GM21529 (cell line): Measurements from ENCODE around the gene SMARCD1.

Experiments
- ATAC-seq: cut with Tn5 transposase; IDR thresholded peaks from one replicate; pipeline ENCODE4 v1.9.1; 2021; ENCODE audit not compliant: unreplicated experiment

Gene SMARCD1

DNA sequence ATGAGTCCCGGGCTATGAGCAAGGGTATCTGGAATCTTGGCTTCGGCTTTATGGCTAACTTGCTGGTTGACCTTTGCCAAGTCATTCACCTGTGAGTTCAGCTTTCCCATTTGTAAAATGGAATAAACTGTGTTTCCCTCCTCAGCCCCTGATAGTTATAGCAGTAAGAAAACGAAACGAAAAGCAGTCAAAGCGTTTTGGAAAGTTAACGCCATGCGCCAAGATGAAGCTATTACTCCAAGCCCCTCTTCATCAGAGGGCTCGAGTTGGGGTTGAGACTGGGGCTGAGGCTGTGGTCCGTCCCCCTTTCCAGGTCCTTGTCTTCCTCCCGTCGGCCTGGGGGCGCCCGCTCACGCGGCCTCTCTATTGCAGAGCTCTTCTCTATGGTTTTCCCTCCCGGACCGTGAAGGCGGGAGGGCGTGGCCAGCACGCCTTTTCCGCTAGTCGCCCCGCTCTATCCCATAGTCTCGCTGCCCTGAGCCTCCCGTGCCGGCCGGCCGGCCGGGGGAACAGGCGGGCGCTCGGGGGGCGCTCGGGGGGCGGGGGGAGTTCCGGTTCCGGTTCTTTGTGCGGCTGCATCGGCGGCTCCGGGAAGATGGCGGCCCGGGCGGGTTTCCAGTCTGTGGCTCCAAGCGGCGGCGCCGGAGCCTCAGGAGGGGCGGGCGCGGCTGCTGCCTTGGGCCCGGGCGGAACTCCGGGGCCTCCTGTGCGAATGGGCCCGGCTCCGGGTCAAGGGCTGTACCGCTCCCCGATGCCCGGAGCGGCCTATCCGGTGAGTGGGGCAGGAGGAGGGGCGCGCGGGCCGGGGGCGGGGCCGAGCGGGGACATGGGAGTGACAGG is at the start of gene SMARCD1:
SMARCD1 (plus strand) TSS at position 568 of the 840 bp plus-strand sequence; CDS start at position 596, 28 bp downstream.
- ATAC-seq: peak; percentile 82

DNA sequence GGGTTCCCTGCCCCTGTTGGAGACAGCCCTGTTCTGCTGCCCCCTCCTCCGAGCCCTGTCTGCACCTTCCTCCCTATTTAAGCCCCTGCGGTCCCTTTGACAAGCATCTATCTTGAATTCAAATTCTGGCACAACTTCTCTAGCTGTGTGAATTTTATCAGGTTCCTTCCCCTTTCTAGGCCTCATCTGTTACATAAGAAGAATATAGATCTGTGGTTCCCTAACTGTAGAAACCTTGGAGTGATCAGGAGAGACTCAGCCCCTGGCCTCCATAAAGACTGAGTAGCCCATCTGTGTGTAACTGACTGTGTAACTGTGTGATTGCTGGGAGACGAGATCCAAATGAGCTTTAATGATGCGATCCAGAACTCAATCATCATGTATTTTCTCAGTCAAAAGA is 46.8 kb upstream of the SMARCD1 start:
- no peak for ATAC-seq

DNA sequence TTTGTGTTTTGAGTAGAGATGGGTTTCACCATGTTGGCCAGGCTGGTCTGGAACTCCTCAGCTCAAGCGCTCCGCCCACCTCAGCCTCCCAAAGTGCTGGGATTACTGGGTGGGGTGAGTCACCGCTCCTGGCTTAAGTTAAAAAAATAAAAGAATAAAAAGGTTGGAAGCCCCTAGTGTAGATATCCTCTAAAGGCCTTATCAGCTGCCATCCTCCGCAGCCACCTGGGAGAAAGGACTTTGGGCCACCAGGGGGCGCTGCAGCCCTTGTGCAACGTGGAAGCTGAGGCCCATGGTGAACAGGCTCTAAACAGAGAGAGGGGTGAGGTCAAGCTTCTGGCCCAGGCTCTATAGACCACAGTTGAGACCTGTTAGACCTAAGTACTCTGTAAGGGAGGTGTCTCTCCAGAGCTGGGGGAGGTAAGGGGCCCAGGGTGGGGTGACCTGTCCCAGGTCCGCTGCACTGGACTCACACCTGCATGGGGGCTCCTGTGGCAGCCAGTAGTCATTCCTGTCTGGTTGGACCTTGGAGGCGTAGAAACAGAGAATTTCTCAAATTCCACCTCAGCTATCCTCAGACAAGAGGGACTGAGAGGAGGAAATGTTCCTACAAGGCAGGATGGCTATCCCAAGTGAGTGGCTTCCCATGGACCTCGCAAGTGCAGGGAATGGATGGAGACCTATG is 45.8 kb upstream of the SMARCD1 start:
- no peak for ATAC-seq

DNA sequence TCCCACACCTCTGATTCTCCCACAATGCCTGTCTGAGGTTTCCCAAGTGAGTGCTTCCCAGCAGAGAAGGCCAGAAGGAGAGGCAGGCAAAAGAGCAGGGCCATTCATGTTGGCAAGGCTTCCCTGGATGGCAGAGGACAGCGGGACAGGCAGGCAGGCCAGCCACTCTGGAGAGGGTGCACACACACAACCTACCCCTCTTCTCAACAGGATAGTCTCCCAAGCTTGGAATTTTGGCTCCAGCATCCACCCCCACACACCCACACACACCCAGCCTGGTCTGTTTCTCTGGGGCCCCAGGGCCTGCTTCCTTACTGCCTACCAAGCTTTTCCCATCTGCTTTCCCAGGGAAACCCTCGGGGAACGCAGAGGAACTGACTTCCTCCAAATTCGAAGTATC is 44.5 kb upstream of the SMARCD1 start:
- ATAC-seq: no peak

DNA sequence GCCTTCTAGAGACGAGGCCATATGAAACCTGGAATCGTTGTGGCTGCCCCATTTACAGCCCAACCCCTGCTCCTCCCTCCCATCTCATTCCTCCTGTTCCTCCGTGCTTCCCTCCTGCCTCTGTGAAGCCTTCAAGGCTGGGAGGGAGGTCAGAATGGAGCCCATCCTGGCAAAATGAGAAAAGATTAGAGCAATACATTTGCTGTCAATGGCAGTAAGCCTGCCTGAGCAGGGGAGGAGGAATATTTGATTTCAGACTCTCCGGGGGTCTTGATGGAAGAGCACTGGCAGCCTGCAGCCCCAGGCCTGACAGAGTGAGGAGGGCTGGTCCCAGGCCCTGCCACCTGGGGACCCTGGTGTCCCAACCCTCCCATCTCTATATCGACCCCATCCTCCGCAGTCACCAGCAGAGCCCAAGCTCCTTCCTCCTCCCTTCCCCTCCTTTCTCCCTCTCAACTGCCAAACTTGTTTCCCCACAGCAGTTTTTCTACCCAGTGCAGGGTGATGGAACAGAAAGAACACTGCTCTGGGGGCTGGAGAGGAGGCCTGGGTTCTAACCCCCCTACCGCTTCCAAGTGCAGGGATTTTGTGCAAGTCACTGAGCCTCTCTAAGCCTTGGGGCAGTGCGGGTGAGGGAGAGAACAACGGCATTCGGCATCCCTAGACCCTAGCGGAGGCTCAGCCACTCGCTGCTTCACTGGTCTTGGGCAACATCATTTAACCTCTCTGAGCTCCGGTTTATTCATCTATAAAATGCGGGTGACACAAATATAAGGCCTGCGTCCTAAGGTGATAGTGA is 43.9 kb upstream of the SMARCD1 start:
- ATAC-seq: no peak

DNA sequence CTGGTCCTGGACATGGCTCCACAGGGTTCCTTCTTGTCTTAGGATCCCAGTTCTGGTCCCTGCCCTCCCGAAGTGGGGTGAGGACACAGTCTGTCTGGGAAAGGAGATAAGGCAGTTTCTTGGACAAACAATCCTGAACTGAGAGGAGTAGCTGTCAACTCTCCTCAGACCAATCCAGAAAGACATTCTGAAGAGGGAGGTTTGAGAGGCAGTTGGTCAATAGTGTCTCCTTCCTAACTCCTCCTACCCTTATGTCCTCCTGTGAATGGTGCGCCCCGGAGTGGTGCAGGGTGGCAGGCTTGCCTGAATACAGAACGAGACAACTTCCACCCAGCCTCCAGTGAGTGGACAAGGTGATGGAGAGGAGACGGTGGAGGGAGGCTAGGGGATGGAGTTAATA is 43.2 kb upstream of the SMARCD1 start:
- ATAC-seq: no peak

DNA sequence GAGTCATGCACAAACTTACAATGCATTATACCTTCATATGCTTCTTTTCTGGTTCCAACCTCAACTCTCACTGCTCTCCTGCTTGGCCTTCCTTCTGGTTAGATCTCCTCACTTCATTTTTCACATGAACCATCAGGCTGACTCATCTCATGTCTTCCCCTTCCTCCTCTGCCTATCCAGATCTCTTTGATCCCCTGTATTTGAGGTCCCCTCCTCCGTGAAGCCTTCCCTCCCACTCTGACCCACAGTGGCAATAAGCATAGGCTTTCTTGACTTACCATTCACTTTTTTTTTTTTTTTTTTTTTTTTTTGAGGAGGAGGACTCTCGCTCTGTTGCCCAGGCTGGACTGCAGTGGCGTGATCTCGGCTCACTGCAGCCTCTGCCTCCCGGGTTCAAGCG is 42.4 kb upstream of the SMARCD1 start:
- no peak for ATAC-seq

DNA sequence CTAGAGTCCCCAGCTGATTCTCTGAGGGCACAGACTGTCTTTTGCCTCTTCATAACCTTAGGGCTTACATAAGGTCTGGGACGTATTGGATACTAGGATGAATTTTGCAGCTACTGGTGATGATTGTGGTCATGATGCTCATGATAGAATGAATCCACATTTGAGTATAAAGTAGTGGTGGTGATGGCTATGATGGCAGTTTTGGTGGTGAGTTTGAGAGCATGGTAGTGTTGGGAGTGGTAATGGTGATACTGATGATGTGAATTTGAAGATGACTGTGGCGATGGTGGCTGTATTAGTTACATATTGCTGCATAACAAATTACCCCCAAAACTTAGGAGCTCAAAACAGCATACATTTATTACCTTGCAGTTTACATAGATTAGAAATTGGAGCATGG is 41.8 kb upstream of the SMARCD1 start:
- ATAC-seq: no peak

DNA sequence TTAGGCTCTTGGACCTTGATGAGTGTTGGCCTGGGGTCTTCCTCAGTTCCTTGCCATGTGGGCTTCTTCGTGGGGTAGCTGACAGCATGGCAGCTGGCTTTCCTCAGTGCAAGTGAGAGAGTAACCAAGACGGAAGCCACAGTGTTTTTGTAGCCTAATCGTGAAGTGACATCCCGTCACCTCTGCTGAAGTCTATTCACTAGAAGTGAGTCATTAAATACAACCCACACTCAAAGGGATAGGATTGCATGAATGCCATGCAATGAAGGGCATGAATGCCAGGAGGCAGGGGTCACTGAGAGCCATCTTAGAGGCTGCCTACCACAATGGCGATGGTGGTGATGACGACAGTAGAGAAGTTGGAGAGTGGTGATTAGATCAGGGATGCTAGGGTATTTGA is 41.3 kb upstream of the SMARCD1 start:
- ATAC-seq: no peak

DNA sequence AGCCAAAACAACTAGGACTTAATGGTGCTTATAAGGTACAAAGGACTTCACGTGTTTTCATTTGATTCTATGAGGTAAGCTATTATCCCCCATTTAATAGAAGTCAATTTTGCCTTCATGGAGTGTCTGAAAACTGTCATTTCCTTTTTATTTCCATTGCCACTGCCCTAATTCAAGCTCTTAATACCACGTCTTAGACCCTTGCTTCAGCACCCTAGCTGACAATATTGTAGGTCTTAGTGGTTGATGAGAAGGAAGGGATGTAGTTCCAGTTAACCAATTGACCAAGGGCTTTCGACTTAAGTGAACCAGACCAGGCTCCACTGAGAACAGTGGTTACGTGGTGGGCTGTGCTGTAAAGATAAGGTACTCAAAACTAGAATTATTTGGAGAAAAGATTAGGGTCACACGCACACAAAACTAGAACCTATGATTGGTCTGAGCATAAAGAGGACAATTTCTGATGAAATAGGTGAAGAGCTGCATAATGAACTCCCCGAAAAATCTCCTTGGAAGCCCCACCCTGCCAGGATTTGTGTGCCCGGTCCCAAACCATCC is 37.4 kb upstream of the SMARCD1 start:
- no peak for ATAC-seq

DNA sequence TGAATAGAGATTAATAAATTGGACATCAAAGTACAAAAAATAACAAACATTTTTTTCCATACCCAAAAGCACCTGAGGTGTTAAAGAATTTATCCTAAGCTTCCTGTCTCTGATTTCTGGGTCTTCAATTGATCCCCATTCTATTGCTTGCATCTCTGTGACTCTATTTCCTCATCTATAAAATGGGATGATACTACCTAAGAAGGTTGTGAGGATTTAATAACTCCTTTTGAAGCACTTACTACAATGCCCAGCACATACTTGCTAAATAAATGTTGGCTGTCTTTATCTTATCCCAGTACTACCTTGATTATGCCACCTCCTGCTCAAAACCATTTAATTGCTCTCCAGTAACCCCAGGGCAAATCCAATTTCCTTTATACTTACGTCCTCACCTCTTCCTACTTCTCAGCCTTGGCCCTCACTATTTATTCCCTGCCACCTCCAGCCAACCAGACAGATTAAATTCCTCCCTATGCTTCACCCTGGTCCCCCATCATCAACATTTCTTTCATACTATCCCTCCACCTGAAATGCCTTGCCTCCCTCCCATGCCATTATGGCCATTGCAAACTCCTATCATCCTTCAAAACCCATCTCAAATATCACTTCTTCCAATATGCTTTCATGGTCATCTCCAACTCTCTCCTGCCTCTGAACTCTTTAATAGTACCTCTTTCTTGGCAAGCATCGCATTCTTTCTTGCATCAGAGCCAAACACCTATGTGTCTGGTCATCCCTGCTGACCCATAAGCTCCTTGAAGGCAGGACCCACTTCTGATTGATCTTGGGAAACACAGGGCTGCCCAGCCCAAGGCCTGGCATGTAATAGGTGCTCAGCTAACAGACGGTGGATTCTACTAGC is 35.7 kb upstream of the SMARCD1 start:
- ATAC-seq: no peak

DNA sequence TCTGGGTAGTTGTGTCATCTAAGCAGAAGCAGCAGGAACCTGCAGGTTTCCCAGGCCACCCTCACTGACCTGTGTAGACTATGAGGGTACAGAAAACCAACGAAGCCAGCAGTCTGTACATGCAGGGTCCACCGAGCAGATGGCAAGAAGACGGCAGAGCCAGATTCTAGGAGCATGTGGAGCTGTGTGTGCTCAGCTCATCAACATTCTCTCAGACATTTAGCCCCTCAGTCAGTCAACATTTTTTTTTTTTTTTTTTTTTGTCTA is 35.1 kb upstream of the SMARCD1 start:
- ATAC-seq: no peak

DNA sequence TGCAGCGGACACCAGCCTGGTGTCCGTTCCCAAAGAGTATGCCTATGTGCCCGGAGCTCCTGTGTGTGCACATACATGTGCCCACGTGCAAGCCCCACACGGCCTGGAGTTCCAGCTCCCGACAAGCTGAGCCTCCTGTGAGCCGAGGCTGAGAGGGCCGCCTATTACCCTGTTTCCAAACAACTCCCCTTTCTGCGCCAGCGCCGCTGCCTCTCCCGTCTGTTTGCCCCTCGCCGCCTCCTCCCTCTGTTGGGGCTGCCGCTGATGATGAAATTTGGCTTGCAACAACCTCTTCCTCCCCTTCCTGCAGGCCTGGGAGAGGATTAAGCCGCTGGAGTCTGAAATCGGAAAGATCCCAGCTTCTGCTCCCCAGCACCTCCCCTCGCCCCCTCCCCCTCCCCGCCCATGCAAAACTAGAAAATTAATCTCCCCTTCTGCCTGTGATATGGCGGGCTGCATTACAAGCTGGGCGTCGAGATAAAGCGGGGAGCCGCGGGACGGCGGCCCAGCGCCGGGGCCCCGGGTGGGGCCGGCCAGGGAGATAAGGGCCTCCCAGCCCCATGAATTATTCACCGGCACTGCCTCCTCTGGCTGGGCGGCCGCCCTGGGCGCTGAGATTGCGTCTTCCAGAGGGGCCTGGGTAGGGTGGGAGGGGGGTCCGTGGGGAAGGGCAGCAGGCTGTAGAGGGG is 34.6 kb upstream of the SMARCD1 start:
- ATAC-seq: no peak

DNA sequence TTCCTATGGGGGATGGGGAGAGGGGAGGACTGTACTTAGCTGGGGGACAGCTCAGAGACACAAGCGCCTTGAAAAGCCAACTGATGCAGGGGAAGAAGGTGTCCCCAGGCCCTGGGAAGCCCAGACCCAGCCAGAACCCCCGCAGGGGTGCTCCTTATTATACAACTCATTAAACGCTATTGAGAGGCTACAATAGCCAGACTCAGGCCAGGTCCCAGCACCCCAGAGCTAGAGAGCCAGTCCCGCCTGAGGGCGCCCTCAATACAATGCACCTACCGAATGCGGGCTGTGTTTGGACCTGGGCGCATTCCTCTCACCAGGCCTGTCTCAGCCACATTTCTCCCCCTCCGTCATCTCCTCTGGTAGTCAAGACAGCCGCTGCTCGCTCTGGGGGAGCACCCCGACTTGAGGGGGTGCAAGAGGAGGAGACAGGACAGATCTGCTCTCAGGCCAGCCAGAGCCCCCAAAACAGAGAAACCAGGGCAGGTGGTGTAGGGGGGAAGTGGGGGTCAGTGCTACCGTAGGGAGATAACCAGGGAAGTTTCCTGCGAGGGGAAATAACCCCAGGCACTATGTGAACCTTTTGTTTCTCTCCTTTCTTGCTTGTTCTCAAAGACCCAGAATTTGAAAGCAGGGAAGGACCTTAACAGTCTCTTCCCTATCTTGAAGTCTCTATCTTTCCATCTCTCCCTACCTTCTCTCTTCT is 33.9 kb upstream of the SMARCD1 start:
- no peak for ATAC-seq

DNA sequence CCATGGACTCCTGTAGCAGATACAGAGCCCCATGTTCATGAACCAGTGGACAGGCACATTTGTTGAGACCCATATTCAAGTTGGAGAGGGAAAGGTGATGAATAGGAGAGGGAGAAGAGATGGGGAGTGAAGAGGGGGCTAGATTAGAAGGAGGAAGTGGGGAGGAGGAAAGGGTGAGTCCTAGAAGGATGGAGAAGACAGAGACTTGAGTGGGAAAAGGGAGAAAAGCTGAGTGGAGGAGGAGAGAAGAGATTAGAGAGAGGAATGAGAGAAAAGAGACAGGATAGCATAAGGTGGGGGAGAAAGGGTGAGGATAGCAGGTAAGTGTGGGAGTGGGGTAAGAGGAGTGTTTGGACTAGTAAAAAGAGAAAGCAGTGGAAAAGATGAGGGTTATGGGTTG is 32.6 kb upstream of the SMARCD1 start:
- ATAC-seq: no peak

DNA sequence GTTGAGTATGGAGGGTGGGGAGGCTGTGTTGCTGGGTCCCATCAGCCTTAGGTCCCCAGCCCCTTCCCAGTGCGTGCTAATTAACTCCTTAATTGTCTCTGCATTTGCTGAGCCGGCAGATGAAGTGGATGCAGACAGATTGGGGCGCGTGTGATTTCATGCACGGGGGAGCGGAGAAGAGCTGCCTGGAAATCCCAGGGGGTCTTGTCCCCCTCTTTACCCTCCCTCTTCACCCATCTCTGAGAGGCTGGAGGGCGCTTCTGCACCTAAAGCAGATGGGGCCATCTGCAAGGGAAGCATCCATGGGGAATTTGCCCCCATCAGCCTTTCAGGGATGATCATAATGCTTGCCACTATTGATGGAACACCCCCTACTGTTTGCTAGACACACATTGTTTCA is 32.2 kb upstream of the SMARCD1 start:
- ATAC-seq: no peak

DNA sequence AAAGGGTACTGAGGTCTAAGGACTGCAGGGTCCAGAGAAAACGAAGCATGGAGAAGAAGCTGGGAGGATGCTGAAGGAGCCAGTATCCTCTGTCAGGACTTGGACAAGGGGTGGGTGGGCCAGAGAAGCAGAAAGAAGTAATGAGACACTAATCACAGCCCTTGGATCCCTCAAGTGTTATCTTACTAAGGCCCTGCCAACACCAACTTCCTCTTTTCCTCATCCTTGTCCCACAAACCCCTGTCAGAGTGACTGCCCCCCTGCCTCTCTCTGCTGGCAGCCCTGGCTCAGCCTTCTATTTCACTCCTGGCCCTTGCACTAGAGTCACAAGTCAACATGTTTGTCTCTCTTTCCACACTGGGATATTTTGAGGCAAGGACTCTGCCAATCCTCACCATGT is 31.6 kb upstream of the SMARCD1 start:
- no peak for ATAC-seq

DNA sequence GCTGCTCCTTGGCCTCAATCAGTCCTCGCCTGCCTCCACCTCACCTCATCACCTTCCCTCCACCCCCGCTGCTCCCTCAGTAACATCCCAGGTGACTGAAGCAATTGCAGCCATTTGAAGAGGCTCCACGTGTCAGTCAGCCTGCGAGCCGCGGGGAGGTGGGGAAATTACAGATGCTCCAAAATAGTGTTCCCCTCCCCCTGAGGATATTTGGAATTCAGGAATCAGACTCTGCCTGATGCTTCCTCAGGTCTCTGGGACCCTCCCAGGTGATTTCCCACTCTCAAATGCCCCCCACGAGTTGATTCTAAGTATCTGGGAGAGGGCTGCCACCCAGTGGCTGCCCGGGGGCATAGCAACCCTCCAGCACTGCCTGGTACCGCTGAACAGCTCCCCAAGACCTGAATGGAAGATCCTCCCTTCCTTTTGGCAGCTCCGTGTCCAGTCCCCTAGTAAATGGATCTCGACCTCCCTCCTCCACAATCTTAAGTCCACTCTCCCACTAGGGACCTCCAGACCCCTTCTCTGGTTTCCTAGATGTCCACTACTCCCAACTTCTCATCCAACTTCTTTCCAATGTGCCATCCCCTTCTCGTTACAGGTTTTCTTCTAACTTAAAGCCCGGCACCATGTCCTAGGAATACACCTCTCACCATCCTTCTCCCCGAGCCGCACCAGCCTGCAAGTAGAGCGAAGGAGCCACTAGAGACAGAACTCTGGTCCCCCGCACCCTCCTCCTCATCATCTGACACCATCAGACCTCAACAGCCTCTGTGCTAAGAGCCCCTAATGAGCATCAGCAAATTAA is 29.1 kb upstream of the SMARCD1 start:
- no peak for ATAC-seq

DNA sequence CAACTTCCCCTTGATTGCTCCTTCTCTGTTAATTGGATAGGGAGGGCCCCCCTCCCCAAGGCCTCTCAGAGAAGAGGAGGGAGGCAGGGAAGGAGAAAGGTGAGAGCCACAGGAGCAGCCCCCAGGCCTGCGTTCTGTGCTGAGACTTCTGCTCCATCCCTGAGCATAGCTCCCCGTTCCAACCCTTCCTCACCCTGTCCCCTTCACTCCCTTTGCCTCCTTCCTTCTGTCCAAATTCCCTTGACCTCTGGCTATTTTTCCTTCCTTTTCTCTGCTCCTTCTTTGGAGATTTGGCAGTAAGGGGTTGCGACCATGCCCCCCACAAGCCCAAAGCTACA is 28.5 kb upstream of the SMARCD1 start:
- no peak for ATAC-seq
